AG04450 (cell line): Measurements from ENCODE around the gene ROBO3. TPM values are rescaled to one million over a fixed set of nuclear protein-coding genes. Genes with fewer than 3 reads are reported as not detected.

Experiments
- CTCF ChIA-PET: fragments of 300-600, 350-600 bp; formaldehyde crosslinking; extraction: SDS; loops from one replicate; lab custom pipeline; 2022; ENCODE audit warnings: antibody characterized with exemption, inconsistent platforms; lab: Charles Lee
- POLR2A ChIA-PET: fragments of 350-600 bp; formaldehyde crosslinking; extraction: SDS; loops from one replicate; lab custom pipeline; 2021; ENCODE audit warnings: antibody characterized with exemption, inconsistent platforms; lab: Yijun Ruan, JAX
- DNase-seq: peaks from one replicate; pipeline ENCODE4 v3.0.0-alpha.2; 2011; ENCODE audit warnings: low read depth, low spot score
- H3K27ac ChIP-seq: one replicate; pipeline ENCODE4 v1.5.1; 2012; ENCODE audit warnings: low read depth, low read length, control low read depth
- H3K27me3 ChIP-seq: one replicate; pipeline ENCODE4 v1.6.0; 2012; ENCODE audit warnings: low read length; ENCODE audit not compliant: control insufficient read depth, insufficient read depth
- H3K4me3 ChIP-seq: 2 replicates; pipeline ENCODE4 v1.5.1; 2011; ENCODE audit warnings: mild to moderate bottlenecking, low read depth, low read length, control low read depth
- H3K9me3 ChIP-seq: 2 replicates; pipeline ENCODE4 v1.5.1; 2012; ENCODE audit warnings: low read length; ENCODE audit not compliant: control insufficient read depth, insufficient read depth
- CTCF ChIP-seq: IDR thresholded peaks from 2 replicates; pipeline ENCODE4 v1.5.1; 2011; ENCODE audit warnings: low read depth, low read length, control low read depth, inconsistent platforms
- polyA plus RNA-seq: library from polyadenylated mRNA; depleted of rRNA; stranded (reverse); fragments of >200 nt; gene quantifications from 2 replicates; pipeline ENCODE4 v1.2.3, GENCODE V29; 2011

ROBO3 gene
- polyA plus RNA-seq, 1 experiment: 28.9 TPM

- ChIA-PET CTCF (no interaction called here), POLR2A (no interaction called here)
- no peaks in the 10 kb centered on the region for H3K9me3 ChIP-seq
- DNase-seq: no peak
- peaks cover 42% of the 10 kb centered on the region for H3K27me3 ChIP-seq
- no peak overlapping the region for H3K4me3 ChIP-seq
- no peak overlapping the region for H3K27ac ChIP-seq
- no peak for TF ChIP-seq CTCF
These were observed 41.5 kb upstream of the ROBO3 start for GRCh38 chr11:124823512-124824376.

GRCh38 chr11:124825876-124826275 is 39.4 kb upstream of the ROBO3 start:
- H3K27ac ChIP-seq: no peak overlapping the region
- no peak for TF ChIP-seq CTCF
- no peak overlapping the region for H3K4me3 ChIP-seq
- POLR2A ChIA-PET: no interaction called here
- CTCF ChIA-PET: no interaction called here
- no peak for DNase-seq
- H3K9me3 ChIP-seq: no peaks in the 10 kb centered on the region
- H3K27me3 ChIP-seq: peaks cover 37% of the 10 kb centered on the region

GRCh38 chr11:124829986-124830385 is 35.2 kb upstream of the ROBO3 start:
- no peak for TF ChIP-seq CTCF
- POLR2A ChIA-PET: no interaction called here
- CTCF ChIA-PET: interaction anchor here (0.8 to 1.9 kb wide), 2 partner anchors 10 to 46 kb away, joined by 3 to 6 read pairs; no protein-coding TSS in a partner anchor
- DNase-seq: no peak
- Histone ChIP-seq H3K27me3 (peaks cover 36% of the 10 kb centered on the region), H3K9me3 (no peaks in the 10 kb centered on the region), H3K4me3 (no peak overlapping the region), H3K27ac (no peak overlapping the region)

- no peak for TF ChIP-seq CTCF
- no peak for DNase-seq
- no peaks in the 10 kb centered on the region for H3K9me3 ChIP-seq
- H3K27ac ChIP-seq: no peak overlapping the region
- H3K4me3 ChIP-seq: no peak overlapping the region
- POLR2A ChIA-PET: no interaction called here
- CTCF ChIA-PET: no interaction called here
- H3K27me3 ChIP-seq: peaks cover 33% of the 10 kb centered on the region
These were observed 34.5 kb upstream of the ROBO3 start for GRCh38 chr11:124830749-124831148.

GRCh38 chr11:124831897-124832296 is 33.3 kb upstream of the ROBO3 start:
- TF ChIP-seq CTCF: no peak
- Histone ChIP-seq H3K27ac (no peak overlapping the region), H3K27me3 (peaks cover 24% of the 10 kb centered on the region), H3K9me3 (no peaks in the 10 kb centered on the region), H3K4me3 (no peak overlapping the region)
- no peak for DNase-seq
- ChIA-PET CTCF (no interaction called here), POLR2A (no interaction called here)
